ENCODE data around the gene CPB1. TPM values are rescaled to one million over a fixed set of nuclear protein-coding genes. Genes with fewer than 3 reads are reported as not detected.

CPB1 gene
- total and polyA plus RNA-seq, 10 of the 15 experiments (the other 5 are each of a cell fraction or from before 2014, with no cell fraction given): 4.8 TPM; not detected in 9

DNA sequence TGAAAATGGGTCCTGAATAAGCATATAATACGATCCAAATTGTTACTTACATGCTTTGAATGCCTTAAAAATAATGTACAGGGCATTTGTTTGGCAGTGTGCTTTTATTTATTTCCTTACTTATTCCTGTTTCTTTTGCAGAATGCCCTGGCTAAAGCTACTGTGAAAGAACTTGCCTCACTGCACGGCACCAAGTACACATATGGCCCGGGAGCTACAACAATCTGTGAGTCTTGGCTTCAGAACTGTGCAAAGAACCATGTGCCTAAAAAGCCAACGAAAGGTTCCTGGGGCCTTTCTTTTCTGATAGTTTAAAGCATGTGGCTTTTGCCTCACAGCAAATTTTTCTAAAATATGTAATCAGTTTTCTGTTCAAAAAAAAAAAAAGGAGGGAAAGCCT is 29.7 kb downstream of the CPB1 start:
- no peaks in the 10 kb centered on the region for H4K20me1 ChIP-seq (ENCODE audit: control insufficient read depth, insufficient read depth)
- in situ Hi-C loops (cut with MboI): no loop called here
- no peak for DNase-seq (ENCODE audit: low read depth, low spot score)
- no peak for TF ChIP-seq IKZF1 (conservative IDR thresholded peaks at IDR 0.05)
- TF ChIP-seq, protein P1, sequence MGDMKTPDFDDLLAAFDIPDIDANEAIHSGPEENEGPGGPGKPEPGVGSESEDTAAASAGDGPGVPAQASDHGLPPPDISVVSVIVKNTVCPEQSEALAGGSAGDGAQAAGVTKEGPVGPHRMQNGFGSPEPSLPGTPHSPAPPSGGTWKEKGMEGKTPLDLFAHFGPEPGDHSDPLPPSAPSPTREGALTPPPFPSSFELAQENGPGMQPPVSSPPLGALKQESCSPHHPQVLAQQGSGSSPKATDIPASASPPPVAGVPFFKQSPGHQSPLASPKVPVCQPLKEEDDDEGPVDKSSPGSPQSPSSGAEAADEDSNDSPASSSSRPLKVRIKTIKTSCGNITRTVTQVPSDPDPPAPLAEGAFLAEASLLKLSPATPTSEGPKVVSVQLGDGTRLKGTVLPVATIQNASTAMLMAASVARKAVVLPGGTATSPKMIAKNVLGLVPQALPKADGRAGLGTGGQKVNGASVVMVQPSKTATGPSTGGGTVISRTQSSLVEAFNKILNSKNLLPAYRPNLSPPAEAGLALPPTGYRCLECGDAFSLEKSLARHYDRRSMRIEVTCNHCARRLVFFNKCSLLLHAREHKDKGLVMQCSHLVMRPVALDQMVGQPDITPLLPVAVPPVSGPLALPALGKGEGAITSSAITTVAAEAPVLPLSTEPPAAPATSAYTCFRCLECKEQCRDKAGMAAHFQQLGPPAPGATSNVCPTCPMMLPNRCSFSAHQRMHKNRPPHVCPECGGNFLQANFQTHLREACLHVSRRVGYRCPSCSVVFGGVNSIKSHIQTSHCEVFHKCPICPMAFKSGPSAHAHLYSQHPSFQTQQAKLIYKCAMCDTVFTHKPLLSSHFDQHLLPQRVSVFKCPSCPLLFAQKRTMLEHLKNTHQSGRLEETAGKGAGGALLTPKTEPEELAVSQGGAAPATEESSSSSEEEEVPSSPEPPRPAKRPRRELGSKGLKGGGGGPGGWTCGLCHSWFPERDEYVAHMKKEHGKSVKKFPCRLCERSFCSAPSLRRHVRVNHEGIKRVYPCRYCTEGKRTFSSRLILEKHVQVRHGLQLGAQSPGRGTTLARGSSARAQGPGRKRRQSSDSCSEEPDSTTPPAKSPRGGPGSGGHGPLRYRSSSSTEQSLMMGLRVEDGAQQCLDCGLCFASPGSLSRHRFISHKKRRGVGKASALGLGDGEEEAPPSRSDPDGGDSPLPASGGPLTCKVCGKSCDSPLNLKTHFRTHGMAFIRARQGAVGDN (IDR thresholded peaks at IDR 0.05): no peak
- TF ChIP-seq FOXK2 (IDR thresholded peaks at IDR 0.05): no peak
- TF ChIP-seq KLF5 (IDR thresholded peaks at IDR 0.05; ENCODE audit: partially characterized antibody): no peak
- no peak for TF ChIP-seq ZNF384 (IDR thresholded peaks at IDR 0.05; ENCODE audit: borderline replicate concordance, low read depth, low read length)
- TF ChIP-seq SP1 (IDR thresholded peaks at IDR 0.05; ENCODE audit: low read depth, low read length): no peak
- no peak for TF ChIP-seq PML (IDR thresholded peaks at IDR 0.05; ENCODE audit: low read length)
- TF ChIP-seq, protein P2, sequence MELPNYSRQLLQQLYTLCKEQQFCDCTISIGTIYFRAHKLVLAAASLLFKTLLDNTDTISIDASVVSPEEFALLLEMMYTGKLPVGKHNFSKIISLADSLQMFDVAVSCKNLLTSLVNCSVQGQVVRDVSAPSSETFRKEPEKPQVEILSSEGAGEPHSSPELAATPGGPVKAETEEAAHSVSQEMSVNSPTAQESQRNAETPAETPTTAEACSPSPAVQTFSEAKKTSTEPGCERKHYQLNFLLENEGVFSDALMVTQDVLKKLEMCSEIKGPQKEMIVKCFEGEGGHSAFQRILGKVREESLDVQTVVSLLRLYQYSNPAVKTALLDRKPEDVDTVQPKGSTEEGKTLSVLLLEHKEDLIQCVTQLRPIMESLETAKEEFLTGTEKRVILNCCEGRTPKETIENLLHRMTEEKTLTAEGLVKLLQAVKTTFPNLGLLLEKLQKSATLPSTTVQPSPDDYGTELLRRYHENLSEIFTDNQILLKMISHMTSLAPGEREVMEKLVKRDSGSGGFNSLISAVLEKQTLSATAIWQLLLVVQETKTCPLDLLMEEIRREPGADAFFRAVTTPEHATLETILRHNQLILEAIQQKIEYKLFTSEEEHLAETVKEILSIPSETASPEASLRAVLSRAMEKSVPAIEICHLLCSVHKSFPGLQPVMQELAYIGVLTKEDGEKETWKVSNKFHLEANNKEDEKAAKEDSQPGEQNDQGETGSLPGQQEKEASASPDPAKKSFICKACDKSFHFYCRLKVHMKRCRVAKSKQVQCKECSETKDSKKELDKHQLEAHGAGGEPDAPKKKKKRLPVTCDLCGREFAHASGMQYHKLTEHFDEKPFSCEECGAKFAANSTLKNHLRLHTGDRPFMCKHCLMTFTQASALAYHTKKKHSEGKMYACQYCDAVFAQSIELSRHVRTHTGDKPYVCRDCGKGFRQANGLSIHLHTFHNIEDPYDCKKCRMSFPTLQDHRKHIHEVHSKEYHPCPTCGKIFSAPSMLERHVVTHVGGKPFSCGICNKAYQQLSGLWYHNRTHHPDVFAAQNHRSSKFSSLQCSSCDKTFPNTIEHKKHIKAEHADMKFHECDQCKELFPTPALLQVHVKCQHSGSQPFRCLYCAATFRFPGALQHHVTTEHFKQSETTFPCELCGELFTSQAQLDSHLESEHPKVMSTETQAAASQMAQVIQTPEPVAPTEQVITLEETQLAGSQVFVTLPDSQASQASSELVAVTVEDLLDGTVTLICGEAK (IDR thresholded peaks at IDR 0.05; ENCODE audit: borderline replicate concordance): no peak
- TF ChIP-seq SRF (IDR thresholded peaks at IDR 0.05; ENCODE audit: low read depth in 2 of 2, low read length in 2 of 2): no peak
- no peak for TF ChIP-seq CREM (IDR thresholded peaks at IDR 0.05; ENCODE audit: low read depth)
- H3K36me3 ChIP-seq (ENCODE audit: control insufficient read depth in 2 of 2, insufficient read depth in 2 of 2, low read length in 1 of 2): no peaks in the 10 kb centered on the region
- H3K27me3 ChIP-seq (replicated peaks in 1 of 2; ENCODE audit: control insufficient read depth in 2 of 2, insufficient read depth in 2 of 2, low read length in 1 of 2): no peaks in the 10 kb centered on the region
- intact Hi-C loops (cut with micrococcal nuclease; ENCODE audit: unreplicated experiment): no loop called here
- ATAC-seq: no peak
- BruUV-seq (replicated peaks): no TSS peak
- no peak overlapping the region for H3K9ac ChIP-seq (ENCODE audit: control insufficient read depth, insufficient read depth, low read length)
- SMC1A ChIA-PET (ENCODE audit: uncharacterized antibody, unreplicated experiment): interaction anchor here (0.7 kb wide), 1 partner anchor 85 kb away, joined by 3 read pairs; no protein-coding TSS in a partner anchor
- H3K9me3 ChIP-seq (replicated peaks; ENCODE audit: control insufficient read depth, insufficient read depth, low read length): no peaks in the 10 kb centered on the region
- CTCF ChIA-PET: interaction anchor here (0.6 to 9.8 kb wide), 5 partner anchors 28 to 477 kb away, joined by 3 to 179 read pairs (median 4); no protein-coding TSS in a partner anchor
- no peak overlapping the region for H2AFZ ChIP-seq (ENCODE audit: control insufficient read depth, low read depth, low read length)
- no peaks in the 10 kb centered on the region for H3K79me2 ChIP-seq (ENCODE audit: control insufficient read depth, insufficient read depth, low read length)
- H3K27ac ChIP-seq (ENCODE audit: control insufficient read depth, insufficient read depth): no peak overlapping the region
- no peak for FAIRE-seq
- POLR2A ChIA-PET: no interaction called here
- H3K4me1 ChIP-seq (ENCODE audit: control insufficient read depth, insufficient read depth, low read length): no peaks in the 10 kb centered on the region
- WGBS (ENCODE audit: insufficient coverage, insufficient replicate concordance, low lambda C conversion rate, missing lambda C conversion rate): 26% methylated on average over 4 of the region's 4 CpGs
- RAD21 ChIA-PET (ENCODE audit: unreplicated experiment): no interaction called here
- H3K4me3 ChIP-seq: no peak overlapping the region
- H3K4me2 ChIP-seq (ENCODE audit: control insufficient read depth, insufficient read depth): no peak overlapping the region
